Transverse colon (tissue), 4 donors: ENCODE measurements around the gene TAX1BP1. TPM values are rescaled to one million over a fixed set of nuclear protein-coding genes. Genes with fewer than 3 reads are reported as not detected.

Source experiments
- DNase-seq: peaks from one replicate; pipeline ENCODE4 v3.0.0-alpha.2; 2019
- H3K27ac ChIP-seq, 4 donors: fragments of 200-600 bp; sonication (generic); 2 replicates each; pipeline ENCODE4 v1.5.1; 2016 to 2018; ENCODE audit warnings: inconsistent platforms in 4 of 4
- H3K27me3 ChIP-seq: fragments of 200-600 bp; sonication (generic); 2 replicates; pipeline ENCODE4 v1.5.1; 2017; ENCODE audit warnings: inconsistent platforms
- H3K36me3 ChIP-seq, 4 donors: fragments of 200-600 bp; sonication (generic); 2 replicates each; pipeline ENCODE4 v1.5.1; 2017 to 2019; ENCODE audit warnings: inconsistent platforms in 4 of 4
- H3K4me1 ChIP-seq, 4 donors: fragments of 200-600 bp; sonication (generic); 2 replicates each; pipeline ENCODE4 v1.5.1; 2017 to 2020; ENCODE audit warnings: inconsistent platforms in 4 of 4
- H3K4me3 ChIP-seq, 4 donors: fragments of 200-600 bp; sonication (generic); 1 replicate in 1 of 4; 2 replicates in 3 of 4; pipeline versions ENCODE4 v1.5.1 to v1.6.1; 2017 to 2019; ENCODE audit warnings: inconsistent platforms in 4 of 4
- H3K9me3 ChIP-seq, 2 donors: fragments of 200-600 bp; sonication (generic); 2 replicates each; pipeline ENCODE4 v1.5.1; 2017 to 2019; ENCODE audit warnings: inconsistent platforms in 2 of 2
- CTCF ChIP-seq, 5 experiments: fragments of 200-600 bp in 3 of 5; fragments of 450-650 bp in 2 of 5; sonication (generic) in 3 of 5; IDR thresholded peaks; 1 replicate in 2 of 5; 2 replicates in 3 of 5; pipeline ENCODE4 v1.5.1; 2016 to 2017; ENCODE audit warnings: antibody characterized with exemption in 5 of 5, inconsistent platforms in 3 of 5, mild to moderate bottlenecking in 2 of 5, moderate library complexity in 1 of 5
- EP300 ChIP-seq: sonication (generic); formaldehyde crosslinking; IDR thresholded peaks from one replicate; pipeline ENCODE4 v1.6.1; 2017; ENCODE audit warnings: antibody characterized with exemption, low read depth
- POLR2A ChIP-seq: fragments of 450-650 bp; IDR thresholded peaks from one replicate; pipeline ENCODE4 v1.6.1; 2016; ENCODE audit warnings: antibody characterized with exemption, mild to moderate bottlenecking, moderate library complexity
- POLR2AphosphoS5 ChIP-seq, 3 donors: sonication (generic); formaldehyde crosslinking; IDR thresholded peaks; one replicate each; pipeline ENCODE4 v1.6.1; 2016; ENCODE audit warnings: antibody characterized with exemption in 3 of 3
- WGBS, 2 donors: methylation state at CpG; one replicate each; pipeline ENCODE4 v1.1.5; 2018; ENCODE audit warnings: low coverage in 1 of 2; 5-methylcytosine and 5-hydroxymethylcytosine counted together
- in situ Hi-C, 4 donors: fragments of 200-750 bp; cut with MboI; loops; one replicate each; pipeline versions ENCODE4 v1.15.0 to v1.15.1; 2017; ENCODE audit warnings: low sequenced_read_pairs in 3 of 4, low pct_ligation_motif_present in 1 of 4, low pct_unique_long_range_greater_than_20kb in 1 of 4
- intact Hi-C: fragments of 100-400 bp; cut with DNase I; formaldehyde crosslinking; loops from one replicate; pipeline ENCODE4 v1.15.1; 2023; ENCODE audit warnings: low total_unique reads
- total RNA-seq, 4 donors: library from RNA; depleted of rRNA; stranded (reverse); fragments of >200 nt; gene quantifications; one replicate each; pipeline ENCODE4 v1.1.0, GENCODE V29; 2016

TAX1BP1 gene
- total RNA-seq, 4 donors from 2014 or later, result 67.9 to 133 (median 123) TPM

- TF ChIP-seq POLR2AphosphoS5 (IDR thresholded peaks at IDR 0.05), result no peak
- no peak for TF ChIP-seq CTCF (IDR thresholded peaks at IDR 0.05)
- Histone ChIP-seq H3K27ac (no peak overlapping the region), H3K9me3 (no peaks in the 10 kb centered on the region), H3K4me1 (no peaks in the 10 kb centered on the region), H3K36me3 (no peaks in the 10 kb centered on the region), H3K4me3 (no peak overlapping the region), H3K27me3 (no peaks in the 10 kb centered on the region)
- 95% methylated on average over 11 of the region's 11 CpGs; no CpG with 5 or more reads in 1 of the 2 donors for WGBS, 2 donors
- intact Hi-C loops, result no loop called here
- in situ Hi-C loops, result no loop called here
- DNase-seq, result no peak
These were observed 123.9 kb downstream of the TAX1BP1 start for GRCh38 chr7:27863880-27864279.

GRCh38 chr7:27866256-27866655 lies 126.3 kb downstream of the TAX1BP1 start:
- H3K4me1 ChIP-seq, result no peaks in the 10 kb centered on the region
- in situ Hi-C loops (no loop called here), intact Hi-C loops (no loop called here)
- DNase-seq, result no peak
- H3K4me3 ChIP-seq, result no peak overlapping the region
- H3K27me3 ChIP-seq, result no peaks in the 10 kb centered on the region
- H3K36me3 ChIP-seq, result no peaks in the 10 kb centered on the region
- TF ChIP-seq POLR2A (no peak), POLR2AphosphoS5 (IDR thresholded peaks at IDR 0.05) (no peak), EP300 (no peak), CTCF (IDR thresholded peaks at IDR 0.05) (no peak)
- 37 to 65% methylated on average over 2 of the region's 2 CpGs for WGBS, 2 donors
- no peaks in the 10 kb centered on the region for H3K9me3 ChIP-seq
- H3K27ac ChIP-seq, result no peak overlapping the region

- intact Hi-C loops (no loop called here), in situ Hi-C loops (no loop called here)
- no peaks in the 10 kb centered on the region for H3K36me3 ChIP-seq
- no peak overlapping the region for H3K27ac ChIP-seq
- 85 to 87% methylated on average over 16 to 17 of the region's 17 CpGs for WGBS, 2 donors
- TF ChIP-seq EP300, result no peak
- no peak for TF ChIP-seq CTCF (IDR thresholded peaks at IDR 0.05)
- no peak for TF ChIP-seq POLR2A
- TF ChIP-seq POLR2AphosphoS5 (IDR thresholded peaks at IDR 0.05), result no peak
- H3K4me1 ChIP-seq, result peaks cover 0 to 2% (median 0%) of the 10 kb centered on the region in 4 donors
- DNase-seq, result no peak
- no peak overlapping the region for H3K4me3 ChIP-seq
- H3K27me3 ChIP-seq, result no peaks in the 10 kb centered on the region
- no peaks in the 10 kb centered on the region for H3K9me3 ChIP-seq
These were observed 127.1 kb downstream of the TAX1BP1 start for GRCh38 chr7:27866828-27867672.

- TF ChIP-seq CTCF (IDR thresholded peaks at IDR 0.05) (no peak), POLR2A (no peak), EP300 (no peak), POLR2AphosphoS5 (IDR thresholded peaks at IDR 0.05) (no peak)
- Histone ChIP-seq H3K27me3 (no peaks in the 10 kb centered on the region), H3K9me3 (no peaks in the 10 kb centered on the region), H3K4me3 (no peak overlapping the region), H3K36me3 (no peaks in the 10 kb centered on the region), H3K4me1 (peaks cover 0 to 12% (median 2%) of the 10 kb centered on the region in 4 donors), H3K27ac (no peak overlapping the region)
- no peak for DNase-seq
- in situ Hi-C loops (no loop called here), intact Hi-C loops (no loop called here)
- 91% methylated on average over 15 of the region's 15 CpGs; no CpG with 5 or more reads in 1 of the 2 donors for WGBS, 2 donors
These were observed 128.2 kb downstream of the TAX1BP1 start for GRCh38 chr7:27868131-27868550.
